ENCODE results near the gene UNC119. TPM values are rescaled to one million over a fixed set of nuclear protein-coding genes. Genes with fewer than 3 reads are reported as not detected.

Gene UNC119
- total and polyA plus RNA-seq, 4 donors: 14.0 to 20.0 (median 16.1) TPM

DNA sequence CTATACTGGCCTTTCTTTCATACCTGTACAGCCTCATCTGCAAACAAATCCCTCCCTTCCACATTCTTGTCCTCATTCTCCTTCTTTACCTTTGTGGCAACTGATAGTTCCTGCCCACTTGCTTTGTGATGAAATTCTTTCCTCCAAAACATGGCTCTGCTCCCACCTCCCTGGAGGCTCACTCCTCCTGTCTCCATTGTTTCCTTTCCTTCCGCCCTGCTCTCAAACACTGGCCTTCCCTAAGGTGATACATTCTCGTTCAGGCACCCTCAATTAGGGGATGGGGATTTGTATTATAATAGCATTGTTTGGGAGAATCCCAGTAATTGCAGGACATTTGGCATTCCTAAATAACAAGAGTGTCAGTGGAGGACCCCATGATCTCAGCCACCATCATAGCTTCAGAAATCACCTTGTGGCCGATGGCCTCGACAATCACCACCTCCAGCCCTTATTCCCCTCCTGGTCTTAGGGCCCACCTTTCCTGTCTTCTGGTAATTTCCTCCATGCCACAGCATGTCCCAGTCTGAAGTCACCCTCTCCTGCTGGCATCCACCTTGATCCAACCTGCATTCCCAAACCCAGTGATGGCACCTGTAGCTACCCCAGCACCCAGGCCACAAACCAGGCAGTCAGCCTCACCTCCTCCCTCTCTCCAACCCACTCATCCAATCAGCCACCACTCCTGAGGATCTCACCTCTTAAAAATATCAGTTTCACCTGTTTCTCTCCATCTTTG lies 7.9 kb downstream of the UNC119 start (continued):
- TF ChIP-seq, protein P1, sequence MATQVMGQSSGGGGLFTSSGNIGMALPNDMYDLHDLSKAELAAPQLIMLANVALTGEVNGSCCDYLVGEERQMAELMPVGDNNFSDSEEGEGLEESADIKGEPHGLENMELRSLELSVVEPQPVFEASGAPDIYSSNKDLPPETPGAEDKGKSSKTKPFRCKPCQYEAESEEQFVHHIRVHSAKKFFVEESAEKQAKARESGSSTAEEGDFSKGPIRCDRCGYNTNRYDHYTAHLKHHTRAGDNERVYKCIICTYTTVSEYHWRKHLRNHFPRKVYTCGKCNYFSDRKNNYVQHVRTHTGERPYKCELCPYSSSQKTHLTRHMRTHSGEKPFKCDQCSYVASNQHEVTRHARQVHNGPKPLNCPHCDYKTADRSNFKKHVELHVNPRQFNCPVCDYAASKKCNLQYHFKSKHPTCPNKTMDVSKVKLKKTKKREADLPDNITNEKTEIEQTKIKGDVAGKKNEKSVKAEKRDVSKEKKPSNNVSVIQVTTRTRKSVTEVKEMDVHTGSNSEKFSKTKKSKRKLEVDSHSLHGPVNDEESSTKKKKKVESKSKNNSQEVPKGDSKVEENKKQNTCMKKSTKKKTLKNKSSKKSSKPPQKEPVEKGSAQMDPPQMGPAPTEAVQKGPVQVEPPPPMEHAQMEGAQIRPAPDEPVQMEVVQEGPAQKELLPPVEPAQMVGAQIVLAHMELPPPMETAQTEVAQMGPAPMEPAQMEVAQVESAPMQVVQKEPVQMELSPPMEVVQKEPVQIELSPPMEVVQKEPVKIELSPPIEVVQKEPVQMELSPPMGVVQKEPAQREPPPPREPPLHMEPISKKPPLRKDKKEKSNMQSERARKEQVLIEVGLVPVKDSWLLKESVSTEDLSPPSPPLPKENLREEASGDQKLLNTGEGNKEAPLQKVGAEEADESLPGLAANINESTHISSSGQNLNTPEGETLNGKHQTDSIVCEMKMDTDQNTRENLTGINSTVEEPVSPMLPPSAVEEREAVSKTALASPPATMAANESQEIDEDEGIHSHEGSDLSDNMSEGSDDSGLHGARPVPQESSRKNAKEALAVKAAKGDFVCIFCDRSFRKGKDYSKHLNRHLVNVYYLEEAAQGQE (IDR thresholded peaks at IDR 0.05): no peak
- TF ChIP-seq RXRA (IDR thresholded peaks at IDR 0.05): no peak
- no peak for TF ChIP-seq YY1 (IDR thresholded peaks at IDR 0.05)
- no peak for TF ChIP-seq TAF1 (conservative IDR thresholded peaks at IDR 0.05)
- no peak for TF ChIP-seq FOXA2 (IDR thresholded peaks at IDR 0.05)

DNA sequence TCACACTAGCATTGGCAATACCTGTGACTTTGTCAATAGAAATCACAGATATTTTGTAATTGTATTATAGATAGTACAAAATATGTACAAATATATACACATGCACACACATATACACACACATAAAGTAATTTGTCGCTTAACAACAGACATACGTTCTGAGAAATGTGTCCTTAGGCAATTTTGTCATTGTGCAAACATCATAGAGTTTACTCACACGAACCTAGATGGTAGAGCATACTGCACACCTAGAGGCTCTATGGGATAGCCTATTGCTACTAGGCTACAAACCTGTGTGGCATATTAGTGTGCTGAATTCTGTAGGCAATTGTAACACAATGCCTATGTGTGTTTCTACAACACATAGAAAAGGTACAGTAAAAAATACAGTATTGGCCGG lies 11.0 kb downstream of the UNC119 start:
- H3K9ac ChIP-seq (ENCODE audit: low read depth in 1 of 2, low read length in 2 of 2): no peak overlapping the region
- no peak for DNase-seq (ENCODE audit: low spot score)
- H3K9me3 ChIP-seq (ENCODE audit: control insufficient read depth in 4 of 4, low read length in 3 of 4): no peaks in the 10 kb centered on the region
- no peak overlapping the region for H3K27ac ChIP-seq (ENCODE audit: low read depth in 1 of 2, low read length in 2 of 2)
- H3K27me3 ChIP-seq (ENCODE audit: control insufficient read depth in 4 of 4, insufficient read depth in 4 of 4, low read length in 3 of 4): no peaks in the 10 kb centered on the region
- TF ChIP-seq, protein P2, sequence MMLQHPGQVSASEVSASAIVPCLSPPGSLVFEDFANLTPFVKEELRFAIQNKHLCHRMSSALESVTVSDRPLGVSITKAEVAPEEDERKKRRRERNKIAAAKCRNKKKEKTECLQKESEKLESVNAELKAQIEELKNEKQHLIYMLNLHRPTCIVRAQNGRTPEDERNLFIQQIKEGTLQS (IDR thresholded peaks at IDR 0.05): no peak
- TF ChIP-seq RXRA (IDR thresholded peaks at IDR 0.05) (no peak), YY1 (IDR thresholded peaks at IDR 0.05) (no peak)
- H3K4me1 ChIP-seq (ENCODE audit: control insufficient read depth in 4 of 4, insufficient read depth in 4 of 4, low read length in 3 of 4): no peaks in the 10 kb centered on the region
- H3K36me3 ChIP-seq (ENCODE audit: control insufficient read depth in 4 of 4, insufficient read depth in 3 of 4, low read depth in 1 of 4, low read length in 3 of 4): peaks cover 0 to under 1% (median 0%) of the 10 kb centered on the region in 4 donors
- no peak overlapping the region for H3K4me3 ChIP-seq (ENCODE audit: low read depth in 1 of 3, low read length in 3 of 3)
- 80% methylated on average over 4 of the region's 4 CpGs for WGBS

DNA sequence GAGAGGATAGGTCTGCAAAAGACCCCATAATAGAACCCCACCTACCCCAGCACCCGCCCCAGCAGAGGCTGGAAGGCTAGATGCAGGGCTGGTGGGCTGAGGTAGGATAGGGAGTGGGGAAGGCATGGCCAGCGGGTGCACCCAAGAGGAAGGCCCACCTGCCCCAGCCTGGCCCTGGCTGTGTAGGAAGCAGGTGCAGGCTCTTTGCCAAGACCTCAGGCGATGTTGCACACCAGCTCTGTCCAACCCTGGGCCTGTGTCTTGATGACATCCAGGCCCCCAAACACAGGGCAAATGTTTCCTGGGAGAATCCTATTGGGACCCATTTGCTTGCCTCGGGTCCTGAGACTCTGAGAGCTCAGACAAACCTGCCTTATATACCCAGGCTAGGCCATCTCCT lies 12.2 kb downstream of the UNC119 start:
- H3K27me3 ChIP-seq (ENCODE audit: control insufficient read depth in 4 of 4, insufficient read depth in 4 of 4, low read length in 3 of 4): no peaks in the 10 kb centered on the region
- DNase-seq (ENCODE audit: low spot score): no peak
- no peaks in the 10 kb centered on the region for H3K4me1 ChIP-seq (ENCODE audit: control insufficient read depth in 4 of 4, insufficient read depth in 4 of 4, low read length in 3 of 4)
- H3K27ac ChIP-seq (ENCODE audit: low read depth in 1 of 2, low read length in 2 of 2): no peak overlapping the region
- TF ChIP-seq RAD21 (IDR thresholded peaks at IDR 0.05) (no peak), TAF1 (conservative IDR thresholded peaks at IDR 0.05) (no peak), SP1 (IDR thresholded peaks at IDR 0.05) (no peak), RXRA (IDR thresholded peaks at IDR 0.05) (no peak), YY1 (IDR thresholded peaks at IDR 0.05) (no peak), GABPA (IDR thresholded peaks at IDR 0.05 in 1 of 2, conservative IDR thresholded peaks at IDR 0.05 in 1 of 2) (no peak), NR2F2 (IDR thresholded peaks at IDR 0.05) (no peak), HNF4G (IDR thresholded peaks at IDR 0.05) (no peak), EGR1 (IDR thresholded peaks at IDR 0.05; ENCODE audit: low read depth in 2 of 2) (no peak), JUND (IDR thresholded peaks at IDR 0.05) (no peak), FOXA1 (IDR thresholded peaks at IDR 0.05) (no peak), HNF4A (conservative IDR thresholded peaks at IDR 0.05) (no peak)
- TF ChIP-seq, protein P1 (IDR thresholded peaks at IDR 0.05): no peak
- TF ChIP-seq, protein P2 (IDR thresholded peaks at IDR 0.05): no peak
- TF ChIP-seq, protein P3, sequence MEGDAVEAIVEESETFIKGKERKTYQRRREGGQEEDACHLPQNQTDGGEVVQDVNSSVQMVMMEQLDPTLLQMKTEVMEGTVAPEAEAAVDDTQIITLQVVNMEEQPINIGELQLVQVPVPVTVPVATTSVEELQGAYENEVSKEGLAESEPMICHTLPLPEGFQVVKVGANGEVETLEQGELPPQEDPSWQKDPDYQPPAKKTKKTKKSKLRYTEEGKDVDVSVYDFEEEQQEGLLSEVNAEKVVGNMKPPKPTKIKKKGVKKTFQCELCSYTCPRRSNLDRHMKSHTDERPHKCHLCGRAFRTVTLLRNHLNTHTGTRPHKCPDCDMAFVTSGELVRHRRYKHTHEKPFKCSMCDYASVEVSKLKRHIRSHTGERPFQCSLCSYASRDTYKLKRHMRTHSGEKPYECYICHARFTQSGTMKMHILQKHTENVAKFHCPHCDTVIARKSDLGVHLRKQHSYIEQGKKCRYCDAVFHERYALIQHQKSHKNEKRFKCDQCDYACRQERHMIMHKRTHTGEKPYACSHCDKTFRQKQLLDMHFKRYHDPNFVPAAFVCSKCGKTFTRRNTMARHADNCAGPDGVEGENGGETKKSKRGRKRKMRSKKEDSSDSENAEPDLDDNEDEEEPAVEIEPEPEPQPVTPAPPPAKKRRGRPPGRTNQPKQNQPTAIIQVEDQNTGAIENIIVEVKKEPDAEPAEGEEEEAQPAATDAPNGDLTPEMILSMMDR (IDR thresholded peaks at IDR 0.05; ENCODE audit: low read depth, low read length, missing input control): no peak
- TF ChIP-seq, protein P4, sequence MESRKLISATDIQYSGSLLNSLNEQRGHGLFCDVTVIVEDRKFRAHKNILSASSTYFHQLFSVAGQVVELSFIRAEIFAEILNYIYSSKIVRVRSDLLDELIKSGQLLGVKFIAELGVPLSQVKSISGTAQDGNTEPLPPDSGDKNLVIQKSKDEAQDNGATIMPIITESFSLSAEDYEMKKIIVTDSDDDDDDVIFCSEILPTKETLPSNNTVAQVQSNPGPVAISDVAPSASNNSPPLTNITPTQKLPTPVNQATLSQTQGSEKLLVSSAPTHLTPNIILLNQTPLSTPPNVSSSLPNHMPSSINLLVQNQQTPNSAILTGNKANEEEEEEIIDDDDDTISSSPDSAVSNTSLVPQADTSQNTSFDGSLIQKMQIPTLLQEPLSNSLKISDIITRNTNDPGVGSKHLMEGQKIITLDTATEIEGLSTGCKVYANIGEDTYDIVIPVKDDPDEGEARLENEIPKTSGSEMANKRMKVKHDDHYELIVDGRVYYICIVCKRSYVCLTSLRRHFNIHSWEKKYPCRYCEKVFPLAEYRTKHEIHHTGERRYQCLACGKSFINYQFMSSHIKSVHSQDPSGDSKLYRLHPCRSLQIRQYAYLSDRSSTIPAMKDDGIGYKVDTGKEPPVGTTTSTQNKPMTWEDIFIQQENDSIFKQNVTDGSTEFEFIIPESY (IDR thresholded peaks at IDR 0.05): no peak
- TF ChIP-seq, protein P5, sequence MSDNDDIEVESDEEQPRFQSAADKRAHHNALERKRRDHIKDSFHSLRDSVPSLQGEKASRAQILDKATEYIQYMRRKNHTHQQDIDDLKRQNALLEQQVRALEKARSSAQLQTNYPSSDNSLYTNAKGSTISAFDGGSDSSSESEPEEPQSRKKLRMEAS (IDR thresholded peaks at IDR 0.05): no peak
- no peaks in the 10 kb centered on the region for H3K9me3 ChIP-seq (ENCODE audit: control insufficient read depth in 4 of 4, low read length in 3 of 4)
- 94% methylated on average over 4 of the region's 4 CpGs for WGBS
- H3K9ac ChIP-seq (ENCODE audit: low read depth in 1 of 2, low read length in 2 of 2): no peak overlapping the region
- no peaks in the 10 kb centered on the region for H3K36me3 ChIP-seq (ENCODE audit: control insufficient read depth in 4 of 4, insufficient read depth in 3 of 4, low read depth in 1 of 4, low read length in 3 of 4)
- no peak overlapping the region for H3K4me3 ChIP-seq (ENCODE audit: low read depth in 1 of 3, low read length in 3 of 3)
